Activated naive CD4-positive, alpha-beta T cell (primary cell): Measurements from ENCODE around the gene LRRC42.

Source experiments
- DNase-seq, 4 experiments: peaks; one replicate each; lab custom pipeline; 2025; lab: John Stamatoyannopoulos, UW

Gene LRRC42

GRCh38 chr1:53942127-53942957 lies 3.8 kb upstream of the LRRC42 start:
- no peak for DNase-seq

GRCh38 chr1:53943090-53943489 lies 3.1 kb upstream of the LRRC42 start:
- no peak for DNase-seq

GRCh38 chr1:53943490-53944043 lies 2.6 kb upstream of the LRRC42 start:
- no peak for DNase-seq

GRCh38 chr1:53944469-53945182 lies 1.5 kb upstream of the LRRC42 start:
- DNase-seq: no peak

GRCh38 chr1:53945183-53945432 lies 1.0 kb upstream of the LRRC42 start:
- DNase-seq: no peak

GRCh38 chr1:53945433-53946251 lies 508 bp upstream of the LRRC42 start, which contains the start of gene IFT25:
IFT25 (minus strand) TSS chr1:53945699; CDS start chr1:53940082, 5,617 bp downstream.
- DNase-seq: peak; percentile 99 to 100 (median 100)

- DNase-seq: no peak
These were observed 1.2 kb downstream of the LRRC42 start for GRCh38 chr1:53947172-53947907.

- DNase-seq: no peak
These were observed 2.1 kb downstream of the LRRC42 start for GRCh38 chr1:53948291-53948690.

- DNase-seq: no peak
These were observed 3.2 kb downstream of the LRRC42 start for GRCh38 chr1:53949023-53949990.

- no peak for DNase-seq
These were observed 5.5 kb downstream of the LRRC42 start for GRCh38 chr1:53951697-53952096.

GRCh38 chr1:53954128-53954527 lies 8.0 kb downstream of the LRRC42 start:
- DNase-seq: no peak

- DNase-seq: no peak
These were observed 10.4 kb downstream of the LRRC42 start for GRCh38 chr1:53956308-53957168.

GRCh38 chr1:53957194-53957818 lies 11.2 kb downstream of the LRRC42 start:
- no peak for DNase-seq

GRCh38 chr1:53959664-53960250 lies 13.6 kb downstream of the LRRC42 start:
- DNase-seq: no peak

- DNase-seq: no peak
These were observed 16.2 kb downstream of the LRRC42 start for GRCh38 chr1:53962395-53962794.

- DNase-seq: no peak
These were observed 17.3 kb downstream of the LRRC42 start for GRCh38 chr1:53963460-53963859.

- no peak for DNase-seq
These were observed 18.0 kb downstream of the LRRC42 start for GRCh38 chr1:53964109-53964508.

- DNase-seq: no peak
These were observed 20.6 kb downstream of the LRRC42 start for GRCh38 chr1:53966794-53967193.
